SW480 (cell line): Measurements from ENCODE around the gene IKZF1.

Experiments
- DNase-seq: peaks from one replicate; pipeline ENCODE4 v3.0.0-alpha.2; 2016; ENCODE audit warnings: low spot score

IKZF1 gene

DNA sequence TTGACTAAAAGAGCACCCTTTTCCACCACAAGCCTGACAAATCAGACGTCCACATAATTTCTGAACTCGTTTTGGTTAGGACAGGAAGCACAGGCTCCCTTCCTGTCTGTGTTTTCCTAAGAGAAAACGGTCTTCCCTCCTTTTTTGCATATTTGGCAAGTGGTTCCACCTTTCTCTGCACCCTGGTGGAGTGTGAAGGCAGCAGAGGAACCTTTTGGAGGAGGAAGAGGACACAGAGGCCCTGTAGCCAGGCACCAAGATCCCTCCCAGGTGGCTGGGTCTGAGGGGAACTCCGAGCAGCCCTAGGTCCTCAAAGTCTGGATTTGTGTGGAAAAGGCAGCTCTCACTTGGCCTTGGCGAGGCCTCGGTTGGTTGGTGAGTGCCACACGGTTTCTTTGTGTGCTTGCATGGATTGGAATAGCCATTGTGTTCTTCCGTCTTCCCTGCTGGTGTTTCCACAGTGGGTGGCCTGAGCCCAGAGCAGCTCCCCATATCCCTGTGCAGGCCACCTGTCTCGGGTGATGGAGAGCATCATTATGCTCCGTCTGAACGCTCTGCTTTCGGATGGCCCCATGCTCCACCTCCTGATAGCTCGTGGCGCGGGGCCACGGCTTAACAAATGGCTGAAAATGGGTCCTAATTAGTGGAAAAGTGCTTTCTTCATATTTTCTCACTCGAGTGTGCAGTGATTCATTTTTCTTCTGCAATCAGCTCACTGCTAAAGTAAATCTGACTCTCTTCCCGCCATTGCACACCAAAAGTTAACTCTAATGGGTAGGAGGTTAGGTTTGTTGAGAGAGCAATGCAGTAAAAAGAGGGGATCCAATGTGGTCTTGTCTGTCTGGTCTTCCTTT lies 4.2 kb downstream of the IKZF1 start:
- no peak for DNase-seq

DNA sequence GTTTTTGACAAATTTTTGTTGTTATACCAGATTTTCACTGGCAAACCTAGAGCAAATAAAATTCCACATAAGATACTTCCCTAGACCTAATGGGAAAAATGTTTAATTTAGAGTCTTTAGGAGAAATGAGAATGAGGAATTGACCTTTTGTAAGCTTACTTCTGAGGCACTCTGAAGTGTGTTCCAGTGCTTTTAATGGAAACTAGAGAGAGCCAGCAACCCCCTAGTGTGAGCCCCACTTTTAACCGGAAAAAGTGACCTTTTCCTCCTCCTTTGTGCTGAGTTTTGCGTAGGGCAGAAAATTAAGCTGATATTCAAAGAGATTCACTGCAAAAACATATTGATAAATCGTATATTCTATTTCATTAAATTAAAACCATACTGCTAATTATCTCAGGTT lies 5.2 kb downstream of the IKZF1 start:
- DNase-seq = no peak

DNA sequence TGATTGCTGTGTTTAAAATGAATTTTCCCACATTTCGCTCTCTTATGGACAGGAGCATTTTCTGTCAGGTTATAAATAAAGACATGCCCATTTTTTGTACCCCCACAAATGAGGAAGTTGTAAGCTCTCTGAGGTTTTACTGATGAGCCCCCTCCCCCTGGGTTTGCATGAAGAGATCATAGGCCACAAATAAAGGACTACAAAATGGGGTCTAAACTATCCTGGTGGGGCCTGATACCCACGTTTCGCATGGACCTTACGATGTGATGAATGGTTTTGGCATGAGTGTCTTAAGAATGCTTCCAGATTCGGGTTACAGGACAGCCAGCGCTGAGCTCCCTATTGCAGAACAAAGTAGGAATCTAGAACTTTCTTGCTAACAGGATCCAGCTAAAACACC lies 5.8 kb downstream of the IKZF1 start:
- no peak for DNase-seq

- no peak for DNase-seq
These were observed 6.4 kb downstream of the IKZF1 start for GRCh38 chr7:50310956-50311355.

- no peak for DNase-seq
These were observed 8.0 kb downstream of the IKZF1 start for GRCh38 chr7:50312250-50313162.

GRCh38 chr7:50314836-50315592 lies 10.5 kb downstream of the IKZF1 start:
- DNase-seq = no peak

GRCh38 chr7:50315739-50316671 lies 11.5 kb downstream of the IKZF1 start:
- DNase-seq = no peak

DNA sequence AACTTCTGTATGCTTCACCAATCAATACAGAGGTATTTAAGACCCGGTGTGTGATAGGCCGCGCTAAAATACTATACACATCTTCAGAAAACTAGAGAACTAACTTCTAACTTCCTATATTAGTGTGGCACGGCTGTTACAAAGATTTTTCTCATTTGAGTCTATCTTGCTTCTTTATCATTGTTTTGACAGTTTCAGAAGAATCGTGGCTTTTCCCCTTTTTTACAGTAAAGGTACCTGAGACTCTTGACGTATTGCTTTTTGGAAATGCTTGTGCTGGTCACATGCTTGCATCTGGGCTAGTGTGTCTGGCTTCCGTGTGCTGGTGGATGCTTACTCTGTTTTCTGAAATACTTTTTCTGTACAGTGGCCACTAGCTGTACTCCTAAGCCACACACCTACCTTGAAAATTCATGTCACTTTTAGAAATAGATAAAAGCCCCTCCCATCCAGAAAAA lies 12.7 kb downstream of the IKZF1 start:
- DNase-seq = no peak

GRCh38 chr7:50317697-50318669 lies 13.5 kb downstream of the IKZF1 start:
- DNase-seq = no peak

DNA sequence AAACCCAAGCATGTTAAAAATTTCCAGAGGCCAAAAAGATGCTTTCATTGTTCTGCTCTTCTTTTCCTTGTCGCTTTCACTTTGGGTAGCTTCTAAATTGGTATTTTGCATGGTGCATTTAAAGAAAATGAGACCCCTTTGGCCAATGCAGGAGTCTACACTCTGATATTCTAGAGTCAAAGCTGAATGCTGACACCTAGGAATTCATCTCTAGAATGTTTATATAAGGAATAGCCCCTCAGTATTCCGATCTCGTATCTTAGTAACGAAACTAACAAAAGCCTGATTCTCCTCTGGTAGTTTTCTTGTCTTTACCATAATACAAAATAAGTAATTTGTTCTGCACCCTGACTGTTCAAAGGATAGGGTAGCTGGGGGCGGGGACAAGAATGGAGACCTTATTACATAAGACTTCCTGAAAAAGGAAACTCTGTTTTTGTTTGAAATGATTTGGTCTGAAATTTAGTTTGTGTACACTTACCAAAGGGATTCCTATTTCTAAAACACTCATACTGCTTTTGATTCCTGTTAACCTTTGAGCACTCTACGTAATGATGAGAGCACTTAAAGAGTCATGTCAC lies 17.1 kb downstream of the IKZF1 start:
- no peak for DNase-seq

DNA sequence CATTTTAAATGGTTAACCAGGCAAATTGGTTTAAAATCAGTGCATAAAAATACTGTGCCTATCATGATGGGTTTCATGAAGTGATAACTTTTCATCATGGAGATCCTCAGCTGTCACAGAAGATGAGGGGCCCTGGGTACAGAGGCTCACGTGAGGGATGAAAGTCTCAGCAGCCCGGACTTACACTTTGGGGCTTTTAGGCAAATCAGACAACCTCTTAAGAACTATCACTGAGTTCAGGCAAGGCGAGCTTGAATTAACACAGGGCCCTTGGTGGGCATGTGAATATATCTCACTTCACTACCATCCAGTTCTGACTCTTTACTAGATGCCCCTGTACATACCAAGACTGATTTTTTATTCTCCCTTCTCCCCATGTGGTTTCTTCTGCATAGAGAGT lies 19.6 kb downstream of the IKZF1 start:
- DNase-seq = no peak

DNA sequence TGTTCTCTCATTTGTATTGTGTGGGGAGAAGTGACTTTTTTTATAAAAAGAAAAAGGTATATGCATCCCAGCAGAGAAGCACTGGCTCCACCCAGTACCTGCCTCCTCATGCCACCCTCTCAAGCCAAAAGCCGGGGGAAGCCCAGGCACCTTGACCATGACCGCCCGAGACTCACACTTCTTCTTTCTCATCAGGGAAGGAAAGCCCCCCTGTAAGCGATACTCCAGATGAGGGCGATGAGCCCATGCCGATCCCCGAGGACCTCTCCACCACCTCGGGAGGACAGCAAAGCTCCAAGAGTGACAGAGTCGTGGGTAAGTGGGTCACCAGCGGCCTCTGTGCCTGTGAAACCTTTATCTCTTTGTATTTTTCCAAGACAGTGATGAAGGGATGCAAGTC lies 22.9 kb downstream of the IKZF1 start:
- DNase-seq = no peak

- DNase-seq = no peak
These were observed 25.3 kb downstream of the IKZF1 start for GRCh38 chr7:50329775-50330174.

DNA sequence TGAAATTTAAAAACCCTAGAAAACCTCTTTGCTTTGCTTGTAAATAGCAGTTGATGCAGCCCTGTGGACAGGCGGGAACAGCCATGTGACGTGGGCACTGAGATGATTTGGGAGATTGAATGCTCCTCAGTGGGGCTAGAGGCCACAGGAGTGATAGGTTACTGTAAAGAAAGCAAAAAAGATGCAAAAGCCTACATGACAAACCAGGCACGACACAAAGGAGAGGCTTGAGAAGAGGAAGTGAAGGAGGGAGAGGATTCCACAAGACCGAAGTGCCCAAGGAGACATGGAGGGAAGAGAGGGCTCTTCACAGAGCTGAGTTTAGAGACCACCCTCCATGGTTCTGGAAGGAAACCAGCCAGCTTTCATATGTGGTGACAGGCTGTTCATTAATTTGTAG lies 25.7 kb downstream of the IKZF1 start:
- no peak for DNase-seq

GRCh38 chr7:50330696-50331095 lies 26.2 kb downstream of the IKZF1 start:
- no peak for DNase-seq

GRCh38 chr7:50331564-50332208 lies 27.2 kb downstream of the IKZF1 start:
- DNase-seq = peak; percentile 11

DNA sequence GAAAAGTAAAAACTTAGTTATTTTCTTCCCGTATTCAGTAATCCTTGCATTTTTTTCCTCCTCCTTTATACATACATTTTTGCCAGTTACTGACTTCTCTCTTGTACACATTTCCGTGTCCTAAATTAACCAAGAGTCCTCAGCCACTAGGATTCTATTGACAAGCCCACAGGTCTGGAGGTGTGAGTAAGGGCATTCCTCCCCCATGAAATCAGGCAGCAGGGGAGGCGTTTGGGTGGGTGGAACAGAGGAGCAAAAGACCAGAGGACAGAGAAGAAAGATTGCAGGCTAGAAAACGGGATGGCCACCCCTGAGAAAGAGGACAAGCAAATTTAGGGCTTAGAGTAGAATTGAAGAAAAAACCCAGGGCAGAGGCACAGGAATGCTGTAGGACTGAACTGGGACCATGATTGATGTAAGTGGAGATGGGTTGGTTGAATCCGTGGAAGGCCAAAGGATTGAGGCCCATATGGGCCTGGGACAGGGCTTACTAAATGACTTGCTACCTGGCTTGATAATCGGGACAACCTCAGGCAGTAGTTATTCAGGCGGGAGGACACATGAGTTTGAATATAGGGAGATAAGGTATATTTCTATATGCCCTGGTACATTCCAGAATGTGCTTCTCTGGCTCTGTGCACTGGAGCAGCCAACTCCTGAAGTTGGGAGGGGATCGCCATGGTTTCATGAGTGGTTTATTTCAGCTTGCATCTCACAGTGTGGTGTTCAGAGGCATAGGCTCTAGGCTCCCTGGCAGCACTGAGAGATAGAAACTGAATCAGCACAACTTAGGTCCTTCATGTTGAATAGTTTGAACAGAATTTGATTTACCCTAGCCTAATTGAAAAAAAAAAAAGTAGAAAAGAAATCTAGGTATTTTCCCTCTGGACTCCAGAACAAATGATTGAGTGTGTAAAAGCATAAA lies 28.0 kb downstream of the IKZF1 start:
- no peak for DNase-seq

GRCh38 chr7:50333221-50333651 lies 28.7 kb downstream of the IKZF1 start:
- no peak for DNase-seq
